GM21825 (cell line): ENCODE measurements around the gene CEMIP2.
"Not testable (repeated sequence)": the region's sequence is repeated elsewhere in the genome, so short reads cannot be mapped to it uniquely, and the experiment has no call there.

ENCODE experiments used
- ATAC-seq: cut with Tn5 transposase; IDR thresholded peaks from one replicate; pipeline ENCODE4 v1.9.1; 2021; ENCODE audit warnings: mild to moderate bottlenecking, moderate library complexity; ENCODE audit not compliant: unreplicated experiment

Gene CEMIP2

GRCh38 chr9:71710856-71711255 lies 57.5 kb downstream of the CEMIP2 start:
- no peak for ATAC-seq

GRCh38 chr9:71710201-71710600 lies 58.1 kb downstream of the CEMIP2 start:
- ATAC-seq, result no peak

- no peak for ATAC-seq
Observed at GRCh38 chr9:71709384-71709783, 58.9 kb downstream of the CEMIP2 start.

GRCh38 chr9:71706176-71706575 lies 62.1 kb downstream of the CEMIP2 start:
- no peak for ATAC-seq

- no peak for ATAC-seq
Observed at GRCh38 chr9:71704796-71705195, 63.5 kb downstream of the CEMIP2 start.

GRCh38 chr9:71703172-71703872 lies 65.0 kb downstream of the CEMIP2 start:
- ATAC-seq, result no peak

GRCh38 chr9:71697882-71698281 lies 70.4 kb downstream of the CEMIP2 start:
- no peak for ATAC-seq

GRCh38 chr9:71694332-71694731 lies 74.0 kb downstream of the CEMIP2 start:
- ATAC-seq, result no peak

GRCh38 chr9:71693607-71694006 lies 74.7 kb downstream of the CEMIP2 start:
- ATAC-seq, result no peak

- no peak for ATAC-seq
Observed at GRCh38 chr9:71692337-71692736, 76.0 kb downstream of the CEMIP2 start.

- ATAC-seq, result not testable (repeated sequence)
Observed at GRCh38 chr9:71691576-71691975, 76.7 kb downstream of the CEMIP2 start.

- no peak for ATAC-seq
Observed at GRCh38 chr9:71690689-71691435, 77.5 kb downstream of the CEMIP2 start.

GRCh38 chr9:71690063-71690688 lies 78.1 kb downstream of the CEMIP2 start:
- no peak for ATAC-seq

- ATAC-seq, result no peak
Observed at GRCh38 chr9:71687676-71688075, 80.6 kb downstream of the CEMIP2 start.

GRCh38 chr9:71685988-71686387 lies 82.3 kb downstream of the CEMIP2 start:
- no peak for ATAC-seq

- no peak for ATAC-seq
Observed at GRCh38 chr9:71685394-71685793, 82.9 kb downstream of the CEMIP2 start.

- ATAC-seq, result no peak
Observed at GRCh38 chr9:71684566-71684965, 83.7 kb downstream of the CEMIP2 start.

- no peak for ATAC-seq
Observed at GRCh38 chr9:71683598-71684235, 84.6 kb downstream of the CEMIP2 start.

GRCh38 chr9:71681708-71682272 lies 86.5 kb downstream of the CEMIP2 start:
- no peak for ATAC-seq

GRCh38 chr9:71681104-71681707 lies 87.1 kb downstream of the CEMIP2 start:
- ATAC-seq, result no peak
